Vagina (tissue), 2 donors: Measurements from ENCODE around the gene CHD6. TPM values are rescaled to one million over a fixed set of nuclear protein-coding genes. Genes with fewer than 3 reads are reported as not detected.

Source experiments
- DNase-seq, 2 donors: peaks; one replicate each; pipeline ENCODE4 v3.0.0-alpha.2; 2017; ENCODE audit errors: extremely low spot score in 2 of 2
- H3K27ac ChIP-seq: fragments of 200-600 bp; sonication (generic); one replicate; pipeline ENCODE4 v1.5.1; 2019
- H3K27me3 ChIP-seq: fragments of 200-600 bp; sonication (generic); one replicate; pipeline ENCODE4 v1.5.1; 2019
- H3K36me3 ChIP-seq, 2 donors: fragments of 200-600 bp; sonication (generic); one replicate each; pipeline ENCODE4 v1.5.1; 2017 to 2019
- H3K4me1 ChIP-seq: fragments of 200-600 bp; sonication (generic); one replicate; pipeline ENCODE4 v1.5.1; 2019
- H3K4me3 ChIP-seq, 2 donors: fragments of 200-600 bp; sonication (generic); 1 replicate in 1 of 2; 2 replicates in 1 of 2; pipeline ENCODE4 v1.5.1; 2016 to 2019
- H3K9me3 ChIP-seq: fragments of 200-600 bp; sonication (generic); one replicate; pipeline ENCODE4 v1.5.1; 2019
- CTCF ChIP-seq, 3 experiments: fragments of 450-650 bp in 2 of 3; fragments of 200-600 bp in 1 of 3; sonication (generic) in 1 of 3; IDR thresholded peaks; one replicate each; pipeline ENCODE4 v1.5.1; 2017 to 2019; ENCODE audit warnings: antibody characterized with exemption in 3 of 3, mild to moderate bottlenecking in 2 of 3, moderate library complexity in 2 of 3
- POLR2A ChIP-seq, 2 donors: fragments of 450-650 bp; IDR thresholded peaks; one replicate each; pipeline ENCODE4 v1.6.1; 2017; ENCODE audit warnings: antibody characterized with exemption in 2 of 2, mild to moderate bottlenecking in 2 of 2, moderate library complexity in 2 of 2
- POLR2AphosphoS5 ChIP-seq, 2 donors: sonication (generic); formaldehyde crosslinking; IDR thresholded peaks; one replicate each; pipeline ENCODE4 v1.9.0; 2017; ENCODE audit warnings: antibody characterized with exemption in 2 of 2, mild to moderate bottlenecking in 2 of 2, low read depth in 1 of 2; ENCODE audit not compliant: insufficient read depth in 1 of 2
- intact Hi-C: fragments of 100-400 bp; cut with DNase I; formaldehyde crosslinking; loops from one replicate; pipeline ENCODE4 v1.15.1; 2023
- total RNA-seq: library from RNA; depleted of rRNA; stranded (reverse); fragments of >200 nt; gene quantifications from one replicate; pipeline ENCODE4 v1.2.3, GENCODE V29; 2016

Gene CHD6
- total RNA-seq, 1 donor from 2014 or later, result 37.6 TPM

- TF ChIP-seq POLR2A (IDR thresholded peaks at IDR 0.05) (no peak), POLR2AphosphoS5 (IDR thresholded peaks at IDR 0.05; ENCODE audit: insufficient read depth in 1 of 2, low read depth in 1 of 2) (no peak), CTCF (IDR thresholded peaks at IDR 0.05) (no peak)
- H3K36me3 ChIP-seq, result peaks cover 0 to 16% of the 10 kb centered on the region in 2 donors
These were observed 155.6 kb downstream of the CHD6 start for GRCh38 chr20:41462372-41463161.

GRCh38 chr20:41458761-41459160 lies 159.4 kb downstream of the CHD6 start:
- Histone ChIP-seq H3K27ac (no peak overlapping the region), H3K4me1 (no peaks in the 10 kb centered on the region), H3K4me3 (no peak overlapping the region), H3K36me3 (peaks cover 2 to 33% of the 10 kb centered on the region in 2 donors), H3K27me3 (no peaks in the 10 kb centered on the region), H3K9me3 (no peaks in the 10 kb centered on the region)
- TF ChIP-seq CTCF (IDR thresholded peaks at IDR 0.05), result no peak
- TF ChIP-seq POLR2AphosphoS5 (IDR thresholded peaks at IDR 0.05; ENCODE audit: insufficient read depth in 1 of 2, low read depth in 1 of 2), result no peak
- no peak for TF ChIP-seq POLR2A (IDR thresholded peaks at IDR 0.05)
- no peak for DNase-seq
- intact Hi-C loops, result no loop called here

More at GRCh38 chr20:41462372-41463161, 155.6 kb downstream of the CHD6 start:
- intact Hi-C loops, result no loop called here
- DNase-seq, result no peak
- no peaks in the 10 kb centered on the region for H3K9me3 ChIP-seq
- H3K4me3 ChIP-seq, result no peak overlapping the region
- no peaks in the 10 kb centered on the region for H3K4me1 ChIP-seq
- no peaks in the 10 kb centered on the region for H3K27me3 ChIP-seq
- no peak overlapping the region for H3K27ac ChIP-seq

GRCh38 chr20:41457173-41457857 lies 160.9 kb downstream of the CHD6 start:
- no peaks in the 10 kb centered on the region for H3K4me1 ChIP-seq
- no peaks in the 10 kb centered on the region for H3K27me3 ChIP-seq
- no peaks in the 10 kb centered on the region for H3K9me3 ChIP-seq
- TF ChIP-seq CTCF (IDR thresholded peaks at IDR 0.05) (no peak), POLR2AphosphoS5 (IDR thresholded peaks at IDR 0.05; ENCODE audit: insufficient read depth in 1 of 2, low read depth in 1 of 2) (no peak), POLR2A (IDR thresholded peaks at IDR 0.05) (no peak)
- DNase-seq, result no peak
- intact Hi-C loops, result no loop called here
- no peak overlapping the region for H3K27ac ChIP-seq
- no peak overlapping the region for H3K4me3 ChIP-seq
- peaks cover 2 to 48% of the 10 kb centered on the region in 2 donors for H3K36me3 ChIP-seq

GRCh38 chr20:41456351-41456750 lies 161.8 kb downstream of the CHD6 start:
- DNase-seq, result no peak
- H3K4me3 ChIP-seq, result no peak overlapping the region
- H3K9me3 ChIP-seq, result no peaks in the 10 kb centered on the region
- TF ChIP-seq CTCF (IDR thresholded peaks at IDR 0.05) (no peak), POLR2A (IDR thresholded peaks at IDR 0.05) (no peak), POLR2AphosphoS5 (IDR thresholded peaks at IDR 0.05; ENCODE audit: insufficient read depth in 1 of 2, low read depth in 1 of 2) (no peak)
- H3K4me1 ChIP-seq, result no peaks in the 10 kb centered on the region
- no peak overlapping the region for H3K27ac ChIP-seq
- intact Hi-C loops, result no loop called here
- H3K27me3 ChIP-seq, result no peaks in the 10 kb centered on the region
- peaks cover 2 to 56% of the 10 kb centered on the region in 2 donors for H3K36me3 ChIP-seq

- no peaks in the 10 kb centered on the region for H3K9me3 ChIP-seq
- intact Hi-C loops, result no loop called here
- no peak overlapping the region for H3K4me3 ChIP-seq
- TF ChIP-seq POLR2AphosphoS5 (IDR thresholded peaks at IDR 0.05; ENCODE audit: insufficient read depth in 1 of 2, low read depth in 1 of 2) (no peak), POLR2A (IDR thresholded peaks at IDR 0.05) (no peak), CTCF (IDR thresholded peaks at IDR 0.05) (no peak)
- DNase-seq, result no peak
- no peaks in the 10 kb centered on the region for H3K4me1 ChIP-seq
- H3K27ac ChIP-seq, result no peak overlapping the region
- H3K27me3 ChIP-seq, result no peaks in the 10 kb centered on the region
- H3K36me3 ChIP-seq, result peaks cover 2 to 77% of the 10 kb centered on the region in 2 donors
These were observed 163.9 kb downstream of the CHD6 start for GRCh38 chr20:41454250-41454649.
